GM20000 (cell line): Measurements from ENCODE around the gene REC8.
A peak's percentile ranks its signal among the peaks of the same experiment; 100 is the strongest.

Experiments used
- DNase-seq: peaks from one replicate; pipeline ENCODE4 v3.0.0; 2012; ENCODE audit warnings: low spot score
- TF ChIP-seq, protein P1 (sequence below): IDR thresholded peaks from 2 replicates; pipeline ENCODE4 v1.5.1; 2012; ENCODE audit warnings: mild to moderate bottlenecking, control low read depth; ENCODE audit errors: extremely low read depth, missing control alignments

REC8 gene

DNA sequence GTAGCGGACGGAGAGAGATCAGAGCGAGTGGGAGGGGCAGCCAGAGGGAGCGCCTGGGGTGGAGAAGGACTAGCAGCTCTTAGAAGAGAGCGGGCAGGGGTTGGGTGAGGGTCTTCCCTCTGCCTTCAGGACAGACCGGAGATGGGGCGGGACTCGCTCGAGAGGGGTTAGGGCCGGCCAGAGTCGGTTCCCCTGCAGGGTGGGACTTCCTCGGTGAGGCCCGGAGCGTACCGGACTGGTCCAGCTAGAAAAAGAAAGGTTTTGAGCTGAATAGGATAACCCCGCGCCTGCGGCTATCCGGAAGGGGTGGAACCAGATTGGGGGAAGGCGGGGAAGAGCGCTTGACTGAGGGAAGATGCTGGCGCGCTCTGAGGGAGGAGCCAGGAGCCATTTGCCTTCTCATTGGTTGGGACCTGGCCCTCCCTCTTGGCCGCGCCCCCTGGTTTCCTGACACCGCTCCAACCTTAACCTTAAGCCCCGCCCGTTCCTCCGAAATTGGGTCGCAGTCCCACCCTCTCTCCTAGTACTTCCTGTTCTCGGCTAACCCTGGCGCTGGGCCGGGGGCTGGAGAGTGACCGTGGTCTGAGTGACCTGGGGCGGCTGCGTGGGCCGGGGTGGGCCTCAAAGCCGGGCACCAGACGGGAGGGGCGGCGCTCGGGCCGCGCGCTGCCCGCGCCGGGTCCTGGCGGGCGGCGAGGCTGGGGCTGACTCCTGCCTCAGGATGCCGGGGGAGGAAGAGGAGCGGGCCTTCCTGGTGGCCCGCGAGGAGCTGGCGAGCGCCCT lies 24.7 kb upstream of the REC8 start, which contains the start of gene RNF31:
Gene RNF31 (plus strand): TSS at position 521 of the 783 bp plus-strand sequence. CDS start 201 bp downstream, at position 722.
- peak; percentile 98 for DNase-seq
- TF ChIP-seq, protein P1, sequence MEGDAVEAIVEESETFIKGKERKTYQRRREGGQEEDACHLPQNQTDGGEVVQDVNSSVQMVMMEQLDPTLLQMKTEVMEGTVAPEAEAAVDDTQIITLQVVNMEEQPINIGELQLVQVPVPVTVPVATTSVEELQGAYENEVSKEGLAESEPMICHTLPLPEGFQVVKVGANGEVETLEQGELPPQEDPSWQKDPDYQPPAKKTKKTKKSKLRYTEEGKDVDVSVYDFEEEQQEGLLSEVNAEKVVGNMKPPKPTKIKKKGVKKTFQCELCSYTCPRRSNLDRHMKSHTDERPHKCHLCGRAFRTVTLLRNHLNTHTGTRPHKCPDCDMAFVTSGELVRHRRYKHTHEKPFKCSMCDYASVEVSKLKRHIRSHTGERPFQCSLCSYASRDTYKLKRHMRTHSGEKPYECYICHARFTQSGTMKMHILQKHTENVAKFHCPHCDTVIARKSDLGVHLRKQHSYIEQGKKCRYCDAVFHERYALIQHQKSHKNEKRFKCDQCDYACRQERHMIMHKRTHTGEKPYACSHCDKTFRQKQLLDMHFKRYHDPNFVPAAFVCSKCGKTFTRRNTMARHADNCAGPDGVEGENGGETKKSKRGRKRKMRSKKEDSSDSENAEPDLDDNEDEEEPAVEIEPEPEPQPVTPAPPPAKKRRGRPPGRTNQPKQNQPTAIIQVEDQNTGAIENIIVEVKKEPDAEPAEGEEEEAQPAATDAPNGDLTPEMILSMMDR, result no peak

DNA sequence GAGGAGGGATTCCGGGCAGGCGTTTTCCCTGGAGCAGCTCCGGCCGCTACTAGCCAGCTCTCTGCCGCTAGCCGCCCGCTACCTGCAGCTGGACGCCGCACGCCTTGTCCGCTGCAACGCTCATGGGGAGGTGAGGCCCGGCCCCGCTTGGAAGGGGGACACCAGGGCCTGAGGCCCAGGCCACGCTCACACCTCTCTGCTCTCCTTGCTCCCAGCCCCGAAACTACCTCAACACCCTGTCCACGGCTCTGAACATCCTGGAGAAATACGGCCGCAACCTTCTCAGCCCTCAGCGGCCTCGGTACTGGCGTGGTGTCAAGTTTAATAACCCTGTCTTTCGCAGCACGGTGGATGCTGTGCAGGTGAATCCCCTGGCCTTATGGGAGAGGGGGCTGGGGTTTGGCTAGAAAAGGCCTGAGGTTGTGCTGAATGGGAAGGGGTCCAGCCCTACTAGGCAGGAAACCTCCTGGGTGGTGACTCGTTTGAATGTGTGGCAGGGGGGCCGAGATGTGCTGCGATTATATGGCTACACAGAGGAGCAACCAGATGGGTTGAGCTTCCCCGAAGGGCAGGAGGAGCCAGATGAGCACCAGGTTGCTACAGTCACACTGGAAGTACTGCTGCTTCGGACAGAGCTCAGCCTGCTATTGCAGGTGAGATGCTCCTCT lies 24.0 kb upstream of the REC8 start:
- DNase-seq, result no peak
- TF ChIP-seq, protein P1, result no peak

DNA sequence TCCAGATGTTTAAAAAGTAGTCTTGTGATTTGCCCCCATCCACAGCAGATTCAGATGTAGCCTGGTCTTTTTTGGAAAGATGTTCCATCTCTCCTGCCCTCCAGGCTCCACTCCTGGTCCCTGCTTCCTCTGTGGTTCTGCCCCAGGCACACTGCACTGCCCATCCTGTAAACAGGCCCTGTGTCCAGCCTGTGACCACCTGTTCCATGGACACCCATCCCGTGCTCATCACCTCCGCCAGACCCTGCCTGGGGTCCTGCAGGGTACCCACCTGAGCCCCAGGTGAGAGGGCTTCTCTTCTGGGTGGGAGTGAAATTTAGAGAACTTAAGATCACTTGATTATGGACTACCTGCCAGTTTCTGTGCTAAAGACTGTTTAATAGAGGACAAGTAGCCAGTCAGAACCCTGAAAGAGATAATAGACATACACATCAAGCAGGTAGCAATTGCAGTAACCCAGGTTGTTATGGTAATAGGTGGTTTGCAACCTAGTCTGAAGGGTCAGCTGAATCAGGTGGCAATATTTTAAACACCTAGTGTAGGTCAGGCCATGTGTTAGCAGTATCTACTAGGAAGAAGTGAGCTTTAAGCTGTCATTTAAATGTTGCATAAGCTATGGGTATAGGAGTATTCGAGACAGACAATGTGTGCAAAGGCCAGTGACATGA lies 22.4 kb upstream of the REC8 start:
- TF ChIP-seq, protein P1, result no peak
- DNase-seq, result no peak

DNA sequence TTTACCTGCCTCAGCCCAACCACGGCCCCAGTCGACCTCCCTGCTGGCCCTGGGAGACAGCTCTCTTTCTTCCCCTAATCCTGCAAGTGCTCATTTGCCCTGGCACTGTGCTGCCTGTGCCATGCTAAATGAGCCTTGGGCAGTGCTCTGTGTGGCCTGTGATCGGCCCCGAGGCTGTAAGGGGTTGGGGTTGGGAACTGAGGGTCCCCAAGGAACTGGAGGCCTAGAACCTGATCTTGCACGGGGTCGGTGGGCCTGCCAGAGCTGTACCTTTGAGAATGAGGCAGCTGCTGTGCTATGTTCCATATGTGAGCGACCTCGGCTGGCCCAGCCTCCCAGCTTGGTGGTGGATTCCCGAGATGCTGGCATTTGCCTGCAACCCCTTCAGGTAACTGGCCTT lies 21.8 kb upstream of the REC8 start:
- DNase-seq, result no peak
- TF ChIP-seq, protein P1, result no peak

GRCh38 chr14:24150567-24150966 lies 21.3 kb upstream of the REC8 start:
- TF ChIP-seq, protein P1, result no peak
- no peak for DNase-seq

GRCh38 chr14:24150993-24151392 lies 20.9 kb upstream of the REC8 start:
- TF ChIP-seq, protein P1, result no peak
- no peak for DNase-seq
